Adipocyte (in vitro differentiated cells): ENCODE measurements around the gene PSMG3.

Experiments
- DNase-seq: peaks from one replicate; pipeline ENCODE4 v3.0.0-alpha.2; 2015; ENCODE audit warnings: low read depth
- H3K27me3 ChIP-seq: replicated peaks from 2 replicates; pipeline ENCODE4 v1.7.0; 2013; ENCODE audit warnings: mild to moderate bottlenecking, low read length, moderate library complexity; ENCODE audit not compliant: control insufficient read depth, insufficient read depth
- H3K36me3 ChIP-seq: 2 replicates; pipeline ENCODE4 v1.7.0; 2013; ENCODE audit warnings: low read length, mild to moderate bottlenecking, moderate library complexity; ENCODE audit not compliant: control insufficient read depth, insufficient read depth, severe bottlenecking
- H3K4me1 ChIP-seq: 2 replicates; pipeline ENCODE4 v1.7.0; 2013; ENCODE audit warnings: mild to moderate bottlenecking, low read length, moderate library complexity; ENCODE audit not compliant: control insufficient read depth, insufficient read depth
- H3K4me3 ChIP-seq: 2 replicates; pipeline ENCODE4 v1.7.0; 2013; ENCODE audit warnings: mild to moderate bottlenecking, low read length, moderate library complexity
- H3K9ac ChIP-seq: 2 replicates; pipeline ENCODE4 v1.7.0; 2013; ENCODE audit warnings: mild to moderate bottlenecking, low read length, moderate library complexity
- H3K9me3 ChIP-seq: 2 replicates; pipeline ENCODE4 v1.7.0; 2013; ENCODE audit warnings: mild to moderate bottlenecking, low read length, moderate library complexity; ENCODE audit not compliant: control insufficient read depth

Gene PSMG3

DNA sequence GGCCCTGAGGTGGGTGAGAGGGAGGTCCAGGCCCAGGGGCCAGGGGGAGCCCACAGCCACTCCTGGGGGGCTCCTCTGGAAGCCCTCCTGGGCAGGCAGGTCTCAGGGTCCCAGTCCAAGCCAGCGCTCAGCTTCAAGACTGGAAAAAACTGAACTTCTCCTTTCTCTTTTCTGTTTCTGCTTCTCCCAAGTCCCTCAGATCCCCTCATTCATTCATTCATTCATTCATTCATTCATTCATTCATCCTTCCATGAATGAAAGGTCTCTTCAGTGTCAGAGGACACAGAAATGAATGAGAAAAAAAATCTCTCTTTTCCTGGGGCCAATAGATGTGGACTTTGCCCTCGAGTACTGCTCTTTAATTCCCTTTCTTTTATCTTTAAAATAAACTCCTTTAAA, 34.6 kb upstream of the PSMG3 start:
- H3K4me3 ChIP-seq = no peak overlapping the region
- no peaks in the 10 kb centered on the region for H3K4me1 ChIP-seq
- DNase-seq = no peak
- H3K9me3 ChIP-seq = no peaks in the 10 kb centered on the region
- no peaks in the 10 kb centered on the region for H3K36me3 ChIP-seq
- H3K9ac ChIP-seq = no peak overlapping the region
- H3K27me3 ChIP-seq = peaks cover 55% of the 10 kb centered on the region

- no peaks in the 10 kb centered on the region for H3K36me3 ChIP-seq
- H3K9ac ChIP-seq = no peak overlapping the region
- no peaks in the 10 kb centered on the region for H3K9me3 ChIP-seq
- no peak for DNase-seq
- H3K4me3 ChIP-seq = no peak overlapping the region
- H3K4me1 ChIP-seq = no peaks in the 10 kb centered on the region
- H3K27me3 ChIP-seq = peaks cover 49% of the 10 kb centered on the region
These were observed 33.8 kb upstream of the PSMG3 start for GRCh38 chr7:1603346-1604225.

DNA sequence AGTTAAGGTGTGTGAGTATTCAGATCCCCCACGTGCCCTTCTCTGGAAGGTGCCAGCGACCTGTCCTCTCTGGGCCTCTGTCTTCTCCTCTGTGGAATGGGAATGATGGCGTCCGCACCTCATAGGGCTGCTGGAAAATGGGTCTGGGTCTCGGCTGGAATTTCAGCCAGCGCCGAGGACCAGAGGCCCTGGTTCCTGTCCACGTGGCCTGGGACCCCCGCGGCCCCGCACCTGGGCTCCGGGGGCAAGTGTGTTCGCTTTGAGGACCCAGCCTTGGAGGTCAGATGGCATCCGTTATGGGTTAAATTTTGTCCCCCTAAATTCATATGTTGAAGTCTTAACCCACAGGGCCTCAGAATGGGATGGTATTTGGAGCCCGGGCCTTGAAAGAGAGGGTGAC, 32.6 kb upstream of the PSMG3 start:
- no peaks in the 10 kb centered on the region for H3K4me1 ChIP-seq
- H3K4me3 ChIP-seq = no peak overlapping the region
- H3K9me3 ChIP-seq = no peaks in the 10 kb centered on the region
- H3K27me3 ChIP-seq = peaks cover 47% of the 10 kb centered on the region
- no peaks in the 10 kb centered on the region for H3K36me3 ChIP-seq
- H3K9ac ChIP-seq = no peak overlapping the region
- DNase-seq = no peak

GRCh38 chr7:1601956-1602355, 32.1 kb upstream of the PSMG3 start:
- Histone ChIP-seq H3K9me3 (no peaks in the 10 kb centered on the region), H3K4me1 (no peaks in the 10 kb centered on the region), H3K27me3 (peaks cover 51% of the 10 kb centered on the region), H3K9ac (no peak overlapping the region), H3K36me3 (no peaks in the 10 kb centered on the region), H3K4me3 (no peak overlapping the region)
- DNase-seq = no peak

DNA sequence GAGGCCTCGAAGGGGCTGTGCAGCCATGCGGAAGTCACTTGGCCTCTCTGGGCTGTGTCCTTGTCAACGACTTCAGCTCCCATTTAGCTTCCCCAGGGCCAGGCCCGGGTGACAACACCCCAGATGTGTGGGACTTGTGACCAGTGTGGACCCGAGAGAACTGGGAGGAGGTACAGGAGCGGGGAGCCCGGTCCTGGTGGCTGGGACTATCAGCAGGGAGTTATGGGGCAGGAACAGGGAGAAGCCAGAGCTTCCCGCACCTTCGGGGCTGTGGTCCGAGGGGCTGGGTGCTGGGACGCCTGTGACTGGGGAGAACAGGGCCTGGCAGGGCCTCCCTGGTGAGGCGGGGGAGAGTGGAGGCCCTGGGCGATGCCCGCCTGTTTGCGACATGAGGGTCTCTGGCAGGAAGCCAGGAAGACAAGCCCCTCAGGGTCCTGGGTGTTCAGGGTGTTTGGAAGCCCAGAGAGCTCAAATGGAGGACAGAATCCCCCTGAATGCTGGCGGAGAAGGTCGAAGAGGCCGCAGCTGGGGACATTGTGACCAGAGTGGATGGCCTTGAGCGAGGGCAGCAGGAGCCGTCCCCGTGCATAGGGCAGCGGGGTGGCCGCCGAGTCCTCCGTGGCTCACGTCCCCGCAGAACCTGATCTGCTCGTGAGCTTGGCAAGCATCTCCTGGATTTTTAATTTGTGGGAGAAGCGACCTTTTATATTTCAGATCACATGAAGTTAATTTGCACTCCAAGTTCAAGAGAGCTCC, 30.0 kb upstream of the PSMG3 start:
- H3K27me3 ChIP-seq = peaks cover 60% of the 10 kb centered on the region
- H3K4me1 ChIP-seq = no peaks in the 10 kb centered on the region
- H3K9me3 ChIP-seq = no peaks in the 10 kb centered on the region
- no peak for DNase-seq
- no peak overlapping the region for H3K9ac ChIP-seq
- H3K4me3 ChIP-seq = no peak overlapping the region
- H3K36me3 ChIP-seq = no peaks in the 10 kb centered on the region

DNA sequence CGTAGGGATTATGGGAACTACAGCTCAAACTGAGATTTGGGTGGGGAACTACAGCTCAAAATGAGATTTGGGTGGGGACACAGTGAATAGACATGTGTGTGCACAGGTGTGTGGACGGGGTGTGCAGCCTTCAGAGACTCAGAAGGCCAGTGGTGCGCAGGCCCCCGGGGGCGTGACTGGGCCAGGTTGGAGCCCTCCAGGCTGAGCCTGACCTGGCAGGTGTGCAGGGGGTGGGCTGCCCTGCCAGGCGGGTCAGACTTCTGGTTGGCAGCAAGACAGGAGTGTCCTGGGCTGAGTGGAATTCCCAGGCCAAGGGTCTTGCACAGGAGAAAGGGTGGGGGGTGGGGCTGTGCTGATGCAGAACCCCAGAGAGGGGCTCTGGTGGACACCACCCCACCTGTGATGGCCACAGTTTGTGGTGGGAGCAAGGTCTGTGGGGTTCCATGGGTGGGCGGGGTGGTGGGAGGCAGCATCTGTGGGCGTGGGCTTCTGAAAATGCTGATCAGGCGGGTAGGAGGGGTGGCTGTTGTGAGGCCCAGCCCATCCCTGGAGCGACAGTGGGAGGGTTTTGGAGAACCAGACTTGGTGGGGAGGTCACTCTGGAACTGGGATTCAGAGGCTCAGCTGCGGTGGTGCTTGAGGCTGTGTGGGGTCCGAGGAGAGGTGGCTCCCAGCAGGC, 29.3 kb upstream of the PSMG3 start:
- no peaks in the 10 kb centered on the region for H3K9me3 ChIP-seq
- H3K4me1 ChIP-seq = no peaks in the 10 kb centered on the region
- no peak for DNase-seq
- H3K27me3 ChIP-seq = peaks cover 57% of the 10 kb centered on the region
- no peaks in the 10 kb centered on the region for H3K36me3 ChIP-seq
- no peak overlapping the region for H3K9ac ChIP-seq
- no peak overlapping the region for H3K4me3 ChIP-seq

GRCh38 chr7:1598286-1598685, 28.5 kb upstream of the PSMG3 start:
- no peak for DNase-seq
- Histone ChIP-seq H3K9me3 (no peaks in the 10 kb centered on the region), H3K9ac (no peak overlapping the region), H3K4me3 (no peak overlapping the region), H3K36me3 (no peaks in the 10 kb centered on the region), H3K27me3 (peaks cover 62% of the 10 kb centered on the region), H3K4me1 (no peaks in the 10 kb centered on the region)

- no peak overlapping the region for H3K4me3 ChIP-seq
- H3K9me3 ChIP-seq = no peaks in the 10 kb centered on the region
- DNase-seq = no peak
- no peaks in the 10 kb centered on the region for H3K36me3 ChIP-seq
- peaks cover 63% of the 10 kb centered on the region for H3K27me3 ChIP-seq
- H3K9ac ChIP-seq = no peak overlapping the region
- no peaks in the 10 kb centered on the region for H3K4me1 ChIP-seq
These were observed 28.0 kb upstream of the PSMG3 start for GRCh38 chr7:1597791-1598190.

- H3K4me3 ChIP-seq = no peak overlapping the region
- H3K9me3 ChIP-seq = no peaks in the 10 kb centered on the region
- no peak for DNase-seq
- no peaks in the 10 kb centered on the region for H3K4me1 ChIP-seq
- H3K27me3 ChIP-seq = peaks cover 62% of the 10 kb centered on the region
- H3K36me3 ChIP-seq = no peaks in the 10 kb centered on the region
- H3K9ac ChIP-seq = no peak overlapping the region
These were observed 27.4 kb upstream of the PSMG3 start for GRCh38 chr7:1597066-1597760.

DNA sequence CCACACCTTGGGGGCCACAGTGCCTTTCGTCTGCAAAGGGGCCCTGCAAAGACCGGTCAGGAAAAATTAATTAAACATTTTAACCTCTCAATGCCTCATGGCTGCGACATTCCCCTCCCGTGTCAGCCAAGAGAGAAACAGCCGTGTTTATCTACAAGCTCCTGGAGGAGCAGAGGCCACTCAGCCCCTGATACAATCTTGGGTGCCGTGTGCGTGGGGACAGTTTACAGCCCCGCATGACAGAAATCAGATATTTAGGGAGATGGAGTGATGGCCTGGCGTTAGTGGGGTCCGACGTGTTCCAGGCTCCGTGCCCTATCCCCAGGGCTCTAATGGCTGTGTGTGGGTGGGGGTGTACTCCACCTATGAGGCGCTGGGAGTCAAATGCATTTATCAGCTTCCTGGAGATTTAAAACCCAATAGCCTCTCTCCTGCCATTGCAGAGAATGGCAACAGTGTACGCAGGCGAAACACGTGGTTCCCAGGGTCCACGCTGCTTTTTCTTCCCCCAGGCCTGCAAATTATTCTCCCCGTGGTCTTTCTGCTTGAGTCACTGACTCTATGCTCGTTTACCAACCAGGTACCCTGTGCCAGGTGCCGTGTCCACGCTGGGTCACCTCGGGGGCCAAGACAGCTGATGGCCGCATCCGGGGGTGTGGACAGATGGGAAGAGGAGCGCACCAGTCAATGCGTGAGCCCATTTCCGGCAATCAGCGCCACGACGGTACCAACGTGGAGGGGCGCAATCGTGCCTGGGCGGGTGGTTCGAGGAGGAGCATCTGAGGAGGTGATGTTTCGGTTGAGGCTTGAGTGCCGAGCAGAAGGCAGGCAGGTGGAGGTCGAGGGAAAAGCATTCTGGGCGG, 26.6 kb upstream of the PSMG3 start:
- Histone ChIP-seq H3K9ac (no peak overlapping the region), H3K4me1 (no peaks in the 10 kb centered on the region), H3K36me3 (no peaks in the 10 kb centered on the region), H3K4me3 (no peak overlapping the region), H3K9me3 (no peaks in the 10 kb centered on the region), H3K27me3 (peaks cover 63% of the 10 kb centered on the region)
- no peak for DNase-seq
